Osteocyte (in vitro differentiated cells): Measurements from ENCODE around the gene UMAD1. TPM values are rescaled to one million over a fixed set of nuclear protein-coding genes. Genes with fewer than 3 reads are reported as not detected.

Source experiments
- DNase-seq: peaks from one replicate; pipeline ENCODE4 v3.0.0; 2021; ENCODE audit warnings: mixed read lengths; ENCODE audit not compliant: unreplicated experiment; ENCODE audit errors: extremely low spot score
- H3K27ac Mint-ChIP-seq: one replicate; pipeline ENCODE4 v1.8.0; 2021; ENCODE audit warnings: mild to moderate bottlenecking, mixed read lengths; ENCODE audit not compliant: unreplicated experiment
- H3K27me3 Mint-ChIP-seq: one replicate; pipeline ENCODE4 v1.8.0; 2021; ENCODE audit warnings: mixed read lengths; ENCODE audit not compliant: unreplicated experiment
- H3K36me3 Mint-ChIP-seq: one replicate; pipeline ENCODE4 v1.8.0; 2021; ENCODE audit warnings: mixed read lengths; ENCODE audit not compliant: unreplicated experiment
- H3K4me1 Mint-ChIP-seq: one replicate; pipeline ENCODE4 v1.8.0; 2021; ENCODE audit warnings: mixed read lengths; ENCODE audit not compliant: unreplicated experiment
- H3K4me3 Mint-ChIP-seq: one replicate; pipeline ENCODE4 v1.8.0; 2021; ENCODE audit warnings: mild to moderate bottlenecking, moderate library complexity, mixed read lengths; ENCODE audit not compliant: unreplicated experiment
- H3K9me3 Mint-ChIP-seq: one replicate; pipeline ENCODE4 v1.8.0; 2021; ENCODE audit warnings: mixed read lengths; ENCODE audit not compliant: unreplicated experiment
- CTCF ChIP-seq: fragments of 200-600 bp; sonication (generic); IDR thresholded peaks from 2 replicates; pipeline ENCODE4 v1.5.0; 2021; ENCODE audit warnings: antibody characterized with exemption, mild to moderate bottlenecking, moderate library complexity
- total RNA-seq: library from RNA; stranded (reverse); gene quantifications from 2 replicates; pipeline ENCODE4 v1.2.1, GENCODE V29; 2021

The UMAD1 gene
- total RNA-seq, 1 donor from 2014 or later: 10.9 TPM

- no peaks in the 10 kb centered on the region for H3K4me1 Mint-ChIP-seq
- peaks cover 21% of the 10 kb centered on the region for H3K9me3 Mint-ChIP-seq
- H3K27ac Mint-ChIP-seq: no peak overlapping the region
- H3K4me3 Mint-ChIP-seq: no peak overlapping the region
- no peak for DNase-seq
- peak; percentile 49 for TF ChIP-seq CTCF
- H3K36me3 Mint-ChIP-seq: peaks cover 16% of the 10 kb centered on the region
- no peaks in the 10 kb centered on the region for H3K27me3 Mint-ChIP-seq
Observed at GRCh38 chr7:7662527-7662926, 22.0 kb downstream of the UMAD1 start.

- H3K4me3 Mint-ChIP-seq: no peak overlapping the region
- no peak for TF ChIP-seq CTCF
- peaks cover 3% of the 10 kb centered on the region for H3K36me3 Mint-ChIP-seq
- H3K4me1 Mint-ChIP-seq: no peaks in the 10 kb centered on the region
- DNase-seq: no peak
- H3K27ac Mint-ChIP-seq: no peak overlapping the region
- no peaks in the 10 kb centered on the region for H3K27me3 Mint-ChIP-seq
- peaks cover 5% of the 10 kb centered on the region for H3K9me3 Mint-ChIP-seq
Observed at GRCh38 chr7:7664291-7664690, 23.7 kb downstream of the UMAD1 start.

- Mint-ChIP-seq H3K9me3 (no peaks in the 10 kb centered on the region), H3K36me3 (no peaks in the 10 kb centered on the region), H3K4me1 (no peaks in the 10 kb centered on the region), H3K27ac (no peak overlapping the region), H3K4me3 (no peak overlapping the region), H3K27me3 (no peaks in the 10 kb centered on the region)
- DNase-seq: no peak
- no peak for TF ChIP-seq CTCF
Observed at GRCh38 chr7:7665031-7665430, 24.5 kb downstream of the UMAD1 start.

GRCh38 chr7:7667187-7667586 is 26.6 kb downstream of the UMAD1 start:
- no peaks in the 10 kb centered on the region for H3K27me3 Mint-ChIP-seq
- no peak for DNase-seq
- no peaks in the 10 kb centered on the region for H3K9me3 Mint-ChIP-seq
- H3K36me3 Mint-ChIP-seq: no peaks in the 10 kb centered on the region
- no peak overlapping the region for H3K27ac Mint-ChIP-seq
- H3K4me1 Mint-ChIP-seq: no peaks in the 10 kb centered on the region
- H3K4me3 Mint-ChIP-seq: no peak overlapping the region
- no peak for TF ChIP-seq CTCF

GRCh38 chr7:7668706-7669105 is 28.2 kb downstream of the UMAD1 start:
- no peak for DNase-seq
- Mint-ChIP-seq H3K4me1 (no peaks in the 10 kb centered on the region), H3K27ac (no peak overlapping the region), H3K4me3 (no peak overlapping the region), H3K27me3 (no peaks in the 10 kb centered on the region), H3K9me3 (no peaks in the 10 kb centered on the region), H3K36me3 (no peaks in the 10 kb centered on the region)
- TF ChIP-seq CTCF: no peak
